ENCODE results near the gene ACER3. TPM values are rescaled to one million over a fixed set of nuclear protein-coding genes. Genes with fewer than 3 reads are reported as not detected.
"Not testable (repeated sequence)": the region's sequence is repeated elsewhere in the genome, so short reads cannot be mapped to it uniquely, and the experiment has no call there.

The ACER3 gene
- total RNA-seq, 1 donor from 2014 or later = 9.7 TPM

GRCh38 chr11:76910620-76911414 lies 50.1 kb downstream of the ACER3 start:
- no peak for DNase-seq (ENCODE audit: low spot score)
- intact Hi-C loops (cut with DNase I) = loop anchor here (10.0 kb wide), 1 partner anchor 46 kb away; the partner anchor contains the start of gene ACER3

GRCh38 chr11:76911415-76911808 lies 50.7 kb downstream of the ACER3 start:
- intact Hi-C loops (cut with DNase I) = loop anchor here (10.0 kb wide), 1 partner anchor 47 kb away; the partner anchor contains the start of gene ACER3
- no peak for DNase-seq (ENCODE audit: low spot score)

GRCh38 chr11:76916712-76917111 lies 56.0 kb downstream of the ACER3 start:
- intact Hi-C loops (cut with DNase I) = loop anchor here (5.0 to 10.0 kb wide), 2 partner anchors 52 to 184 kb away; partner anchors contain the start of gene ACER3
- no peak for DNase-seq (ENCODE audit: low spot score)

GRCh38 chr11:76918941-76919386 lies 58.2 kb downstream of the ACER3 start:
- DNase-seq (ENCODE audit: low spot score) = no peak
- intact Hi-C loops (cut with DNase I) = loop anchor here (1.0 to 10.0 kb wide), 3 partner anchors 54 to 187 kb away; partner anchors contain the start of gene ACER3

GRCh38 chr11:76919467-76919866 lies 58.7 kb downstream of the ACER3 start:
- intact Hi-C loops (cut with DNase I) = loop anchor here (1.0 to 10.0 kb wide), 3 partner anchors 55 to 187 kb away; partner anchors contain the start of gene ACER3
- DNase-seq (ENCODE audit: low spot score) = no peak

- intact Hi-C loops (cut with DNase I) = loop anchor here (1.0 to 10.0 kb wide), 4 partner anchors 55 to 188 kb away; partner anchors contain the start of gene ACER3
- DNase-seq (ENCODE audit: low spot score) = peak; percentile 85
Measured at GRCh38 chr11:76919887-76920746, 59.4 kb downstream of the ACER3 start.

GRCh38 chr11:76927160-76927559 lies 66.4 kb downstream of the ACER3 start:
- intact Hi-C loops (cut with DNase I) = loop anchor here (10.0 kb wide), 1 partner anchor 168 kb away; no protein-coding TSS in a partner anchor
- DNase-seq (ENCODE audit: low spot score) = no peak

- intact Hi-C loops (cut with DNase I) = no loop called here
- DNase-seq (ENCODE audit: low spot score) = no peak
Measured at GRCh38 chr11:76935042-76935441, 74.3 kb downstream of the ACER3 start.

GRCh38 chr11:76939219-76939631 lies 78.5 kb downstream of the ACER3 start:
- intact Hi-C loops (cut with DNase I) = no loop called here

GRCh38 chr11:76944225-76944624 lies 83.5 kb downstream of the ACER3 start:
- no peak for DNase-seq (ENCODE audit: low spot score)
- intact Hi-C loops (cut with DNase I) = no loop called here

More at GRCh38 chr11:76939219-76939631, 78.5 kb downstream of the ACER3 start:
- DNase-seq (ENCODE audit: low spot score) = no peak

- no peak for DNase-seq (ENCODE audit: low spot score)
- intact Hi-C loops (cut with DNase I) = no loop called here
Measured at GRCh38 chr11:76946223-76946622, 85.5 kb downstream of the ACER3 start.

GRCh38 chr11:76947190-76947589 lies 86.5 kb downstream of the ACER3 start:
- no peak for DNase-seq (ENCODE audit: low spot score)
- intact Hi-C loops (cut with DNase I) = no loop called here

GRCh38 chr11:76947800-76948199 lies 87.1 kb downstream of the ACER3 start:
- no peak for DNase-seq (ENCODE audit: low spot score)
- intact Hi-C loops (cut with DNase I) = no loop called here

GRCh38 chr11:76955459-76956114 lies 94.9 kb downstream of the ACER3 start:
- intact Hi-C loops (cut with DNase I) = no loop called here
- DNase-seq (ENCODE audit: low spot score) = no peak

GRCh38 chr11:76962583-76963416 lies 102.1 kb downstream of the ACER3 start:
- intact Hi-C loops (cut with DNase I) = no loop called here
- DNase-seq (ENCODE audit: low spot score) = no peak

GRCh38 chr11:76963417-76964168 lies 102.9 kb downstream of the ACER3 start:
- intact Hi-C loops (cut with DNase I); DNase-seq (ENCODE audit: low spot score): not testable (repeated sequence)

GRCh38 chr11:76972051-76972450 lies 111.3 kb downstream of the ACER3 start:
- DNase-seq (ENCODE audit: low spot score) = no peak
- intact Hi-C loops (cut with DNase I) = no loop called here
